HG03575 (cell line): ENCODE results near the gene SLC38A1.
"Not testable (repeated sequence)": the region's sequence is repeated elsewhere in the genome, so short reads cannot be mapped to it uniquely, and the experiment has no call there.

Experiments used
- ATAC-seq: cut with Tn5 transposase; IDR thresholded peaks from one replicate; pipeline ENCODE4 v1.9.1; 2021; ENCODE audit not compliant: unreplicated experiment, insufficient number of reproducible peaks, low FRiP score; ENCODE audit errors: extremely low read depth

SLC38A1 gene

DNA sequence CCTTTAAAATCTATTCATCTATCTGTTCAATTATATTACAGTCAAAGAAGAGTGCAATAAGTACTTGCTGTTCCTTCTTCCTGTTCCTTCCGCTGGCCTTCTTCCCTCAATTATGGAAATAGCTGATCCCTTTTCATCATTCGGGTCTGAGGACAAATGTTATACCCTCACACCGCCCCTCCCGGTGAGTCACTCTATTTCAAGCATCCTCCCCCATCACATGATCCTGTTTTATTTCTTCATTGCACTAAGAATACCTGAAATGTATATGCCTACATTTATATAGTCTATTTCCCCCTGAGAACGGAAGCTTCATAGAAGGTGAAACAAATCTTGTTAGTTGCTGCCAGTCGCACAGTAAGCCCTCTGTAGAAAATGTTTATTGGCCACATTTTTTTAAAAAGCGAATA lies 2.5 kb downstream of the SLC38A1 start:
- ATAC-seq = no peak

DNA sequence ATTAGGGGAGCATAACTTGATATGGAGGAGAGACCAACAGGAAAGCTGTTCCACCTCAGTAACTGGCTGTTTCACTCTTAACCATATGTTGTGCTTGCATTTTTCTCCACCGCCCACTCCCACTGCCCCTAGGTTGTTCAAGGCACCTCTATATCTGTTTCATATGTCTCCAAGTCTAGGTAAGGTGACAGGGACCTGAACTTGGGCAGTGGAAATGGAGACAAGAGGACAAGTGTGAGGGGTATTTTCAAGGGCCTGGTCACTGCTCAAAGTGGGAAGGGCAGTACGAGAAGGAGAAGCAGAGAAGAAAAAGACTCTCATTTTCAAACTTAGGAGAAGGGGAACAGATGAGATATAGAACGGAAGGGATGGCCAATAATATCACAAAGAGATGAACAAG lies 3.1 kb downstream of the SLC38A1 start:
- ATAC-seq = no peak

DNA sequence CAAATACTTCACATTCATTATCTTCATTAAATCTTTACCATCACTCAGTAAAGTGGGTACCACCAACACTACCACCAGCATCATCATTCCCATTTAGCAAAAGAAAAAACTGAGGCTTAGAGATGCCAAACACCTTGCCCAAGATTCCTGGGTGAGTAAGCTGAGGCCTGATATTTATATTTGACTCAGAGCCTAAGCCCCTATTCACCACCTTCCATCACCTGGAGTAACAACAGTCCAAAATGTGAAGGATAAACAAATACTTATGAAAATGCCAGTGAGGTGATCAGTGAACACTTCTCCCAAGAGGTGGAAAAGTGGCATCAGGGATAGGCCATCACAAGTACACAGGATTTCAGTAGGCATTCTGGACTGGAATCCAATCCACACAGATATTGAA lies 3.7 kb downstream of the SLC38A1 start:
- ATAC-seq = no peak

DNA sequence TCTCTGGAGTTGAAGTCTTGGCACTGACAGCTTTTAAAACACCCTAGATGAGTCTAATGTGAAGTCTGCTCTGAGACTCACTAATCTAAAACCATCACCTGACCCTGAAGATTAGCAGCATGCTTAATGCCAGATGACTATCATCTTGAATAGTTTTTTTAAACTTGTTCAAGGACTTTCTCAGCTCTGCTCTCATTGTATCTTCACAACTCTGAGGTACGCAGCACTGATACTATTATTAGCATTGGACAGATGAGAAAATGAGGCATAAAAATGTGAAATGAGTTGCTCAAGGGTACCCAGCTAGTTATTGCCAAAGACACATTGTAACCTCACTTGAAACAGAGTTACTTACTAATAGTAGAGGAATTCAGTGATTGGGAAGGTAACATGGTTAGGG lies 4.8 kb downstream of the SLC38A1 start:
- no peak for ATAC-seq

DNA sequence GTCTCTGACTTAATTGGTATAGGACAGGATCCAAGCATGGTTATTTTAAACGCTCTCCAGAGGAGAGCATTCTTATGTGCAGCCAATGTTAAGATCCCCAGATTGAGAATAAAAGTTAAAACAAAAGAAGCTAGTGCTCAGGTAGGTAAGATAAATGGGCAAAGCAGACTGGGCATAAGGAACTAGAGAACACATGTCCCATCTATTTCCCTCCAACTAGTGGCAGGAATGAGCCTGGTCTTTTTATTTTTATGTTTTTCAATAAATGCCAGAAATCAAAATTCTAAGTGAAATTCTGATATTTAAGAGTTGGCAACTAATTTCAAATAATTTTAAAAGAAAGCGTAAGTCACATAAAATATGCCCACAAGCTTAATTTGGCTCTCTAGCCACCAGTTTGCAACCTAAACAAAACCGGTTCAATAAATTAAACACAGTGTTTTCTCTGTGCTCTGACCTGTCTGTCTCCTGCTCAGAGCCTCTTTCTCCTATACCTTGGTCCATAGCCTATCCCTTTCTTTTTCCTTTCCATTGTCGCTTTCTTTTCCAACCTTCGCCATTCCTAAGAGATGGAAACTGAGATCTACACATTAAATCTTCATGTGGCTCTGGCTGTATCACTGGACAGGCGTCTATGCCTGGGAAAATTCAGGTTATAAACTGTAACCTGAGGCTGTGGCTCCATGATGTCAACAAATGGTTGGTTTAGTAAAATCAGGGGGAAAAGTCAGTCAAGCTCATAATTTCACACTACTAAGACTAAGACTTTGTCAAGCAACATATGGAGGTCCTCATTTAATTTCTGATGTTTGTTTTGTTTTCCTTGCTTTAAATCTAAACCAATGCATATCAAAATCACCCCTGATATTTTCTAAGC lies 5.5 kb downstream of the SLC38A1 start:
- ATAC-seq = no peak

DNA sequence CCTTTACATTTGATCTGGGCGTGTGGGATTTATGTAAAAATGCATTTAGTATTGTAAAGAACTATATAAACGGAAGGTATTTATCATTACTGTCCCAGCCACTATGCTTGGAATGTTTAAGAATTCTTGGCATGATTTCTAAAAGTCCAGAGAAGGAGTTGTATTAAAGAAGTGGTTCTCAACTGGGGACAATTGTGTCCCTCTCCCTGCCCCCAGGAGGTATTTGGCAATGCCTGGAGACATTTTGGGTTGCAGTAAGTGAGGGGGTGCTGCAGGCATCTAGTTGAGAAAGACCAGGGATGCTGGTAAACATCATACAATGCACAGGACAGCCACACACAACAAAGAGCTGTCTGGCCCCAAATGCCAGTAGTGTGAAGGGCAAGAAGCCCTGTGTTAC lies 7.2 kb downstream of the SLC38A1 start:
- no peak for ATAC-seq

DNA sequence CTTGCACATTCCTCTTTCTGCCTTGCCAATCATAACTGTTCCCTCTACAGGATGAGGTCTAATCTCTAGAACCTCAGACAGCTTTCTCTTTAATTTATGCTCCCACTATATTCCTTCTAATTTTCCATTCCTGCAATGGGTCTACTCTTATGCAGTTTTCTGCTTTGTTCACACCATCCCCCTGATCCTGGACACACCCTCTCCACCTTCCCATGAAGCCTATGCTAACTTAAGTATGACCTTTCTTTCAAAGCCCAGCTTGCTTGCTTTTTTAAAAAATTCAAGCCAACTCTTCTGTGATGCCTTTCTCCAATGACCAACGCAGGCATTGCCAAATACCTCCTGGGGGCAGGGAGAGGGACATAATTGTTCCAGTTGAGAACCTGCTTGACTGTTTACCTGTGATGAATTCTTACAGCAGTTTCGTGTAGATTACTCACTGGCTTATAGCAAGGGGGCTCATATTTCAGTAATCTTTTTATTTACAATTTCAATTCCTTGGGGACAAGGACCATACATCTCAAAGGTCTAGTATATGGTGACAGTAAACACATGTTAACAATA lies 7.8 kb downstream of the SLC38A1 start:
- ATAC-seq = no peak

DNA sequence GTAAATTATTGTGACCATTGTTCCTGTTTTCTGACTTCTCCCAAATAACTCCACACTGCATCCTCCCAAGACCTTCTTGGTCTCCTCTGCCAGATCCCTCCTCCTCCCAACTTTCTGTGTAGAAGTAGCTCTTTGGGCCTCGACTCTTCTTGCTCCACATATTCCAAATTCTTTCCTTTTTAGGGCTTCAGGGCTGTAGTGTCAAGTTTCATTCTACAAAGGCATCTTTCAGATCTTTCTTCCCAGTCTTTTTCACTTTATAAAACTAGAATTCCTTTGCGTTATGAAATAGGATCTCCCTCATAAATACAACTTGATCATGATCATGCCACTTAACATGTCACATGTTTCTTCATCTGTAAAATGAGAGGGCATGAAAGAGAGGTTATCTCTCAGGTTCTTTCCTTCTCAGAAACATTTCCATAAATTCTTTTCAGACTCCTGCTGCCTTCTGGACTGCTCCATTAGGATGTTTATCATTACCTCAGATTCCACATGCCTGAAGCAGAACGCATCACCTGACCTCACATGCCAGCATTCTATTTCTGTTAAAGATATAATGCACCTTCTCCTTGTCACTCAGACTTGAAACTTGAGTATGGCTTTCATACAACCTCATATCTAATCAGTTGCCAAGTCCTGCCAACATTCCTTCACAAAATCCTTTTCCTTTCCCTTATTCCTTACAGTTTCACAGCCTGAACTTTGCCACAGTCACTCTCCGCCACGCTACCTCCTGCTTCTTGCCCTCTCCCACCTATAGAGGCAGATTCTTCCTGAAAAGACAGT lies 8.5 kb downstream of the SLC38A1 start:
- ATAC-seq = no peak

DNA sequence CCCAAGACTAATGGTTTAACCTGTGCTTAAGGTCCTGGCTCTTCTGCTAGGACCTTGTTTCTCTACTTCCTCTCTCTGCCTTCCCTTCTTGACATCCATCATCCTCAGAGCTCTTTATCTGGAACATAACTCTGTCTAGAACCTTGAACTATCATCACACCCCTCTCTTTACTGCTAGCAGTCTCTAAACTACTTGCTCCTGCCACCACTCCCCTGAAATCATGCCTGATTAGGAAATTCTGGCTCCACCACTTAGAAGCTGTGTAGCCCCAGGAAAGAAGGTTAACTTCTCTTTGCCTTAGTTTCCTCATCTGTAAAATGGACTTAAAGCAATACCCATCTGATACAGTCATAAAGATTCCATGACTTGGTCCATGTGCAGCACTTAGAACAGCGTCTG lies 9.1 kb downstream of the SLC38A1 start:
- no peak for ATAC-seq

DNA sequence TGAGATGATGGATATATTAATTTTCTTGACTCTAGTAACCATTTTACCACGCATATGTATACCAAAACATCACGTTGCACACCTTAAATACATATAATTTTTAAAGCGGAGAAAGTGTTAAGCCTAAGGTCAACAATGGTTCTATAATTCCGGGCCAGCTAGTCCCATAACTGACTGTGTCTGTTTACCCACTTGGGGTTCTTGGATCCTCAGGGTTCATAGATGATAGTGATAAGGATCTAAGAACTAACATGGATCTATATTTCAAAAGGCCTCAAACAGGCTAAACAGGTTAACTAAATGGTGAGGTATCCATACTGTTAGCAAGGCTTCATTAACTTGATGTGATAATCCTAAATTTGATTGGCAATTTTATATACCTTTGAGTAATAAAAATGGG lies 9.8 kb downstream of the SLC38A1 start:
- ATAC-seq = no peak

DNA sequence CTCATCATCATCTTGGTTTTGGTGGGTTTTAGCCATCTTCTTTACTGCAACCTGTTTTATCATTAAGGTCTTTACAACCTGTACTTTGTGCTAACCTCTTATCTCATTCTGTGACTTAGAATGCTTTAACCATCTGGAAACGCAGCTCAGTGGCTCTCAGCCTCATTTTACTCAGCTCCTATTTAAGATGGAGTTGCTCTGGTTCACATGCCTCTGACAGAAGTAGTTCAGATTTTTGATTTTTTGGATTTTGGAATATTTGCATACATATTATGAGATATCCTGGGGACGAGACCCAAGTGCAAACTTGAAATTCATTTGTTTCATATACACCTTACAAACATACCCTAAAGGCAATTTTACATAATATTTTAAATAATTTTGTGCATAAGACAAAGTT lies 10.7 kb downstream of the SLC38A1 start:
- no peak for ATAC-seq

DNA sequence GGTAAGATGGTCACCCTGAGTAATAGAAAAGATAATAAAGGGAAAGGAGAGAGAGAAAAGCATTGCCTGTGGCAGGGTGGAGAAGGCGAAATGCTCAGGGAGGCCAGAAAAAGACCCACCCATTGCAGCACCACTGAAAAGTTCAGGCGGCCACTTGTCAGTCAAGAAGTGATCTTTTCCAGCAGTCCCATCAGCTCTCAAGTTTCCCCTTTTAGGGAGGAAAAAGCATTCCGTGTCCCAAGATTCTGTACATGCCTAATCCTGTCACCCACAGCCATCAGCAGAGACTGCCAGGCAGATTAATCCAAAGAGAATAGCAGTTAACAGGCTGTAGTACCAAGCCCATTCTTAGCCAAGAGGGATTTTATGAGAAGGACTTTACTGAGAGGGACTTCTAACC lies 11.9 kb downstream of the SLC38A1 start:
- no peak for ATAC-seq

DNA sequence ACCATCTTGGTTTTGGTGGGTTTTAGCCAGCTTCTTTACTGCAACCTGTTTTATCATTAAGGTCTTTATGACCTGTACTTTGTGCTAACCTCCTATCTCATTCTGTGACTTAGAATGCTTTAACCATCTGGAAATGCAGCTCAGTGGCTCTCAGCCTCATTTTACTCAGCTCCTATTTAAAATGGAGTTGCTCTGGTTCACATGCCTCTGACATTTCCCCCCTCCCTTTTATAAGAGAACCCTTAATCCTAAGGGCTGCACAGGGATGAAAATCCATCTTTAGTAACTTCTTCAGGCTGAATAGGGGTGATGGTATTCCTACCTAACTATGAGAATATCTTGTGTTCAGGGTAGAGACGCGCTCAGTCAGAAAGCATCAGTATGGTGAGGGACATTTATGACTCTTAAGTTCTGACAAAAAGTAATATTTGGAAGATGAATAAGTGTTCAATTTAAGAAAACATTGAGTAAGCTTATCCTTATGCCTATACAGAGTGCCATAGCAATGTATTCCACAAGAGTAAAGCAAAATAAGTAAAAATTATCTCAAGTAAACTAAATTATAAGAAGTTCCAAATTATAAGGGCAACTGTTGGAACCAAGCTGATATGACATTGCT lies 15.2 kb downstream of the SLC38A1 start:
- ATAC-seq = no peak

DNA sequence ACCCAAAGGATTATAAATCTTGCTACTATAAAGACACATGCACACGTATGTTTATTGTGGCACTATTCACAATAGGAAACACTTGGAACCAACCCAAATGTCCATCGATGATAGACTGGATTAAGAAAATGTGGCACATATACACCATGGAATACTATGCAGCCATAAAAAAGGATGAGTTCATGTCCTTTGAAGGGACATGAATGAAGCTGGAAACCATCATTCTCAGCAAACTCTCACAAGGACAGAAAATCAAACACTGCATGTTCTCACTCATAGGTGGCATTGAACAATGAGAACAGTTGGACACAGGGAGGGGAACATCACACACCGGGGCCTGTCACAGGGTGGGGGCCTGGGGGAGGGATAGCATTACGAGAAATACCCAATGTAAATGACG lies 16.8 kb downstream of the SLC38A1 start:
- not testable (repeated sequence) for ATAC-seq

DNA sequence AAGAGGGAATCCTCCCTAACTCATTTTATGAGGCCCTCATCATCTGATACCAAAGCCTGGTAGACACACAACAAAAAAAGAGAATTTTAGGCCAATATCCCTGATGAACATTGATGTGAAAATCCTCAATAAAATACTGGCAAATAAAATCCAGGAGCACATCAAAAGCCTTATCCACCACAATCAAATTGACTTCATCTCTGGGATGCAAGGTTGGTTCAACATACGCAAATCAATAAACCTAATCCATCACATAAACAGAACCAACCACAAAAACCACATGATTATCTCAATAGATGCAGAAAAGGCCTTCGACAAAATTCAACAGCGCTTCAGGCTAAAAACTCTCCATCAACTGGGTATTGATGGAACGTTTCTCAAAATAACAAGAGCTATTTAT lies 18.9 kb downstream of the SLC38A1 start:
- not testable (repeated sequence) for ATAC-seq

DNA sequence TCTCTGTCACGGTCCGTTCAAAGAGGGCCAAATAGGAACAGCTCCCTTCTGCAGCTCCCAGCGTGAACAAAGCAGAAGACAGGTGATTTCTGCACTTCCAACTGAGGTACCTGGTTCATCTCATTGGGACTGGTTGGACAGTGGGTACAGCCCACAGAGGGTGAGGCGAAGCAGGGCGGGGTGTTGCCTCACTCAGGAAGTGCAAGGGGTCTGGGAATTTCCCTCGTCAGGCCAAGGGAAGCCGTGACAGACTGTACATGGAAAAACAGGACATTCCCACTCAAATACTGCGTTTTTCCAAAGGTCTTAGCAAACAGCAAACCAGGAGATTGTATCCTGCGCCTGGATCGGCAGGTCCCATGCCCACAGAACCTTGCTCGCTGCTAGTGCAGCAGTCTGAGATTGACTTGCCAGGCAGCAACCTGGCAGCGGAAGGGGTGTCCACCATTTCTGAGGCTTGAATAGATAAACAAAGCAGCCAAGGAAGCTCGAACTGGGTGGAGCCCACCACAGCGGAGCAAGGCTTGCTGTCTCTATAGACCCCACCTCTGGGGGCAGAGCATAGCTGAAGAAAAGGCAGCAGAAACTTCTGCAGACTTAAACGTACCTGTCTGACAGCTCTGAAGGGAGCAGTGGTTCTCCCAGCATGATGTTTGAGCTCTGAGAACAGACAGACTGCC lies 22.7 kb downstream of the SLC38A1 start:
- no peak for ATAC-seq

DNA sequence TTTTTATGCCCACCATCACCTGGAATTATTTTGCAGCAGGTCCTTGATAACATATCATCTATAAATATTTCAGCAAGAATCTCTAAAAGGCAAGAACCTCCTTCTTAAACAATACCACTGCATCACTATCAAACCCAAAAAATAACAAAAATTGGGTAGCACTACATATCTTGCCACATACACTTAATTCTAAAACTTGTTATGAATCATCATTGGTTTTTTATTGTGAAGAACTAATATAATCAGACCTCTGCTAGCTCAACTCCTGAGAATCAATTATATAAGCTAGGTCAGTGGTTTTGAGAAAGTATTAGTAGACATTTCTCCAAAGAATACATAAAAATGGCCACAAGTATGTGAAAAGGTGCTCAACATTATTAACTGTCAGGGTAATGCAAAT lies 23.8 kb downstream of the SLC38A1 start:
- ATAC-seq = no peak

DNA sequence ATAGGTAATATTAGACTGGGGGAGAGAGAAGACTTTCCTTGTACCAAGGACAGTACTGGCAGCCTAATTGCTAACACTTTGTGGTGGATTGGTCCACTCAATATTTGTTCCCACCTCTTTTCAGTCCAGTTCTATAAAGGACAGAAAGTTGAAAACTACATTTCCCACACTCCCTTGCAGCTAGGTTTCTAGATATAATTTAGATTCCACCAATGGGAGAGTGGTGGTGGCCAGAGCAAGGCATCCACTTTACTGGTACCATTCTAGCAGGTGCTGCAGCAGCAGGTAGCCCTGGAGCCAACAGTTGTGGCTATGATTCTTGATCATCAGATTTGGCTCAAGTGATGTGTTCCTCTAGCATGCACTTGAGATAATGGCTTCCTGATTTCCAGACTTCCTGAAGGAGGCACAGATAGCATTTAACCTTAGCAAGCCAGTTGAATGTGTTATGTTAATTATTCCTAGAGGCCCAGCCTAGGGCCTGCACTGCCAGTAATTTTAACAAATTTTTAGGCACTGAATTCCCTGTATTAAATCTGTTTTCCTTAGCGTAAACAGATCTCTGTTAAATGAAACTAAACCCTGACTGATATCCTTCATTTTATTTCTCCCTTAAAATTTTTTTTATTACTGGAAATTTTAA lies 24.4 kb downstream of the SLC38A1 start:
- ATAC-seq = no peak

DNA sequence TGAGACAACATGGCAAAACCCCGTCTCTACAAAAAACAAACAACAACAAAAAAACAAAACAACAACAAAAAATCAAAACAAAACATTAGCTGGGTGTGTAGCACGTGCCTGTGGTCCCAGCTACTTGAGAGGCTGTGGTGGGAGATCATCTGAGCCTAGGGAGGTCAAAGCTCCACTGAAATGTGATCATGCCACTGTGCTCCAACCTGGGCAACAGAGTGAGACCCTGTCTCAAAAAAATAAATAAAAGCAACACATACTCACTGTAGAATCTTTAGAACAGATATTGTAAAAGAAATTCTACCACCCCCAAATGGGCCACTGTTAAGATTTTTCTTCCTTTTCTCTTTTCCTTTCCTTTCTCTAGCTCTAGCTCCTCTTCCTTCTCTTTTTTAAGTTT lies 26.3 kb downstream of the SLC38A1 start:
- no peak for ATAC-seq
